Stimulated activated CD4-positive, alpha-beta T cell treated with anti-CD3 and anti-CD28 coated beads, Interleukin-4, amount 100 ng/mL, for 4 hours (primary cell): ENCODE results near the gene OR5M3.

ENCODE experiments used
- DNase-seq, 2 experiments: peaks; one replicate each; pipeline ENCODE4 v3.0.0-alpha.2; 2020

Gene OR5M3

GRCh38 chr11:56473252-56473651 lies at the start of gene OR5M3:
Gene OR5M3, minus strand, starts transcription at chr11:56473352. Its CDS starts 2,855 bp downstream, at chr11:56470497.
- no peak for DNase-seq

DNA sequence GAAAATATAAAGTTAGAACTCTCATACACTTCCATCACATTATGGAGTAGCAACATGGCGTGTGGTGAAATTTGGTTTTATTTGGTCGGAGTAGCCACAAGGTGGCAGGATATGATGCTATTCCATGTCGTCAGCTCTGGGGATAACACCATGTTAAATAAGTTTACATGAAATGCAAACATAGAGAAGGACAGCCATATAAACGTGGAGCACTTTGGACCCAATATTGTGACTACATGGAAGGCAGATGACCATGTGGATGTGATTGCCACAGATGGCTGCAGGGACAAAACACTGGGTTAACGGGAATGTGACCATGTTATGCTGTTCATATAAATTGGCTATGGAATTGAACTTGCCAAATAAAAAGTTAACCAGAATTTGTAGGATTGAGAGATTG lies 48.9 kb upstream of the OR5M3 start:
- DNase-seq: no peak

- DNase-seq: no peak
Observed at GRCh38 chr11:56513280-56513679, 40.1 kb upstream of the OR5M3 start.

- no peak for DNase-seq
Observed at GRCh38 chr11:56509439-56509838, 36.3 kb upstream of the OR5M3 start.

DNA sequence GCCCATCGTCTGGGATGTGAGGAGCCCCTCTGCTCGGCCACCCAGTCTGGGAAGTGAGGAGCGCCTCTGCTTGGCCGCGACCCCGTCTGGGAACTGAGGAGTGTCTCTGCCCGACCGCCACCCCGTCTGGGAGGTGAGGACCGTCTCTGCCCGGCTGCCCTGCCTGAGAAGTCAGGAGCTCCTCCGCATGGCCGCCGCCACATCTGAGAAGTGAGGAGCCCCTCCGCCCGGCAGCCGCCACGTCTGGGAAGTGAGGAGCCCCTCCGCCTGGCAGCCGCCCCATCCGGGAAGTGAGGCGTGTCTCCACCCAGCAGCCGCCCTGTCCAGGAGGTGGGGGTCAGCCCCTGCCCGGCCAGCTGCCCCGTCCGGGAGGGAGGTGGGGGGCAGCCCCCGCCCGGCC lies 23.9 kb upstream of the OR5M3 start:
- no peak for DNase-seq

DNA sequence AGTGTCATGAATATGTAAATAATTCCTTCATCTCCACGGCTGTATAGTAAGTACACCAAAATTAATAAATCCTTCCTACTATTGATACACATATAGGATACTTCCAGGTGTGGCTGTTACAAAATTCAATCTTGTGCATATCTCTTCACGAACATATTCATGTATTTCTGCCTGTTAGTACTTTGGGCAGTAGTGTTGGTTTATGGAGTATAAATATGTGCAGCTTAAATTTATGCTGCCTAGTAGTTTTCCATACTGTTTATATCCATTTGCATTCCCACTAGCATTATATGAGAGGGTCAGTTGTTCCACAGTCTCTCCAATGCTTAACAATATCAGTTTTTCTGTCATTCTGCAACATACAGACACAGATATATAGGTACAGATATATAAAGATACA lies 22.0 kb upstream of the OR5M3 start:
- no peak for DNase-seq

- no peak for DNase-seq
Observed at GRCh38 chr11:56491270-56491669, 18.1 kb upstream of the OR5M3 start, which contains the start of gene OR5M8. Gene OR5M8, minus strand, starts transcription at chr11:56491370. Its CDS starts 0 bp downstream, at chr11:56491370.

- no peak for DNase-seq
Observed at GRCh38 chr11:56486801-56487200, 13.6 kb upstream of the OR5M3 start.

GRCh38 chr11:56474729-56475235 lies 1.6 kb upstream of the OR5M3 start:
- no peak for DNase-seq

DNA sequence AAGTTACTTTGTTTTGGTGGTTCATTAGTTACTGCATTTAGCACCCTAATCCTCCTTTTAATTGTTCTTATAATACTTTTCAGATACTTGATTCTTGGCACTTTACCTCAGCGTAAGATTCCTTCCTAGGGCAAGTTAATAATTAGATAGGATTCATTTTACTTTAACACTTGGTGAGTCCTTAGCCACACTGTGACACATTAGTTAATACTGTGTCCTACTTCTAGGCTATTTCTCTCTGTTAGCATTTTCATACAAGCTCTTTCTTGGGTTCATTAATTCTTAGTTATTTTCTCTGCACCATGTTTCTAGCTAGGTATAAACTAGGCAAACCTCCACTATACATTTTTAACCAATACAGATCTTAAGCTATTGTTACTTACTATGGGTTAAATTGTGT lies 16.1 kb downstream of the OR5M3 start:
- no peak for DNase-seq

DNA sequence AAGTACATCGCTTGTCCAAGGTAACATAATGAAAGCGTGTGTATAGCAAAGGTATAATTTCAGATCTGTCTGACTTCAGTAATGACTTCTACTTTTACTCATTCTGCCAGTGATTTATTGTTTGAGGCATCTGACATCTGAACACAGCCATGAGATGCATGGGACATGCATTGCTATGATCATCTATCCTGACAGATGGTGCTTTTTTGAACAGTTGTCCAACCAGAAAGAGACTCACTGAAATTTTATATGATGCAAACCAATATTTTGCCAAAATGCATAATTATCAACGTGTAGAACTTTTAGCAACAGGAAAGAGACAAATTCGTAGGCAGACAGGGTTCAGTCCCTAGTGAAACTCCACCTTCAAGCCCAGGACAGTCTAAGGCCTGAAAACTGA lies 19.6 kb downstream of the OR5M3 start:
- DNase-seq: no peak
